Stomach (tissue), 4 donors: Measurements from ENCODE around the gene RBBP9.

Experiments
- EP300 ChIP-seq: sonication (generic); formaldehyde crosslinking; IDR thresholded peaks from one replicate; pipeline ENCODE4 v1.6.1; 2017; ENCODE audit warnings: antibody characterized with exemption
- POLR2AphosphoS5 ChIP-seq, 3 donors: sonication (generic); formaldehyde crosslinking; IDR thresholded peaks; one replicate each; pipeline ENCODE4 v1.6.1; 2016; ENCODE audit warnings: antibody characterized with exemption in 3 of 3
- TF ChIP-seq, protein P1 (sequence below), 7 experiments: fragments of 450-650 bp in 4 of 7; fragments of 200-600 bp in 3 of 7; sonication (generic) in 3 of 7; IDR thresholded peaks; one replicate each; pipeline ENCODE4 v1.5.1; 2016 to 2019; ENCODE audit warnings: antibody characterized with exemption in 7 of 7, control low read depth in 2 of 7, mild to moderate bottlenecking in 1 of 7

DNA sequence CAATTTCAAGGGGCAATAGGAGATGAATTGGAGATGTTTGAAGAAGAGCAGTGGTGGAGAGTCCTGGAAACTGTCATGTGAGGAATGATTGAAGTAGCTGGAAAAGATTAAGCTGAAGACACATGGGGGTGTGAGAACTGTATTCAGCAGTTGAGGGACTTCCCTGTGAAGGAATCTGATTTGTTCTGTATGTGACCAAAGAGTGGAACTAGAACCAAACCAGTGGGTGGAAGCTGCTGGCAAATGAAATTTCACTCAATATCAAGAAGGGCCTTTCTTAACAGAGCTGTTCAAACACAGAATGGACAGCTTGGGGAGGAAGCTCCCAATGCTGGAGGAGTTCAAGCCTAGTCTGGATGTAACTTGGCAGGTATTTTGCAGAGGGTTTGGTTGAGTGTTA is 32.0 kb upstream of the RBBP9 start:
- TF ChIP-seq, protein P1, sequence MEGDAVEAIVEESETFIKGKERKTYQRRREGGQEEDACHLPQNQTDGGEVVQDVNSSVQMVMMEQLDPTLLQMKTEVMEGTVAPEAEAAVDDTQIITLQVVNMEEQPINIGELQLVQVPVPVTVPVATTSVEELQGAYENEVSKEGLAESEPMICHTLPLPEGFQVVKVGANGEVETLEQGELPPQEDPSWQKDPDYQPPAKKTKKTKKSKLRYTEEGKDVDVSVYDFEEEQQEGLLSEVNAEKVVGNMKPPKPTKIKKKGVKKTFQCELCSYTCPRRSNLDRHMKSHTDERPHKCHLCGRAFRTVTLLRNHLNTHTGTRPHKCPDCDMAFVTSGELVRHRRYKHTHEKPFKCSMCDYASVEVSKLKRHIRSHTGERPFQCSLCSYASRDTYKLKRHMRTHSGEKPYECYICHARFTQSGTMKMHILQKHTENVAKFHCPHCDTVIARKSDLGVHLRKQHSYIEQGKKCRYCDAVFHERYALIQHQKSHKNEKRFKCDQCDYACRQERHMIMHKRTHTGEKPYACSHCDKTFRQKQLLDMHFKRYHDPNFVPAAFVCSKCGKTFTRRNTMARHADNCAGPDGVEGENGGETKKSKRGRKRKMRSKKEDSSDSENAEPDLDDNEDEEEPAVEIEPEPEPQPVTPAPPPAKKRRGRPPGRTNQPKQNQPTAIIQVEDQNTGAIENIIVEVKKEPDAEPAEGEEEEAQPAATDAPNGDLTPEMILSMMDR (IDR thresholded peaks at IDR 0.05): no peak
- no peak for TF ChIP-seq EP300
- no peak for TF ChIP-seq POLR2AphosphoS5 (IDR thresholded peaks at IDR 0.05)
